DMS53 (cell line): ENCODE measurements around the gene LPCAT3.
A peak's percentile ranks its signal among the peaks of the same experiment; 100 is the strongest.

Source experiments
- DNase-seq: peaks from one replicate; lab custom pipeline; 2025; lab: John Stamatoyannopoulos, UW

The LPCAT3 gene

GRCh38 chr12:6963016-6963731 is 55.1 kb downstream of the LPCAT3 start:
- DNase-seq: peak; percentile 100

- DNase-seq: peak; percentile 98
Measured at GRCh38 chr12:6962285-6963015, 55.8 kb downstream of the LPCAT3 start.

DNA sequence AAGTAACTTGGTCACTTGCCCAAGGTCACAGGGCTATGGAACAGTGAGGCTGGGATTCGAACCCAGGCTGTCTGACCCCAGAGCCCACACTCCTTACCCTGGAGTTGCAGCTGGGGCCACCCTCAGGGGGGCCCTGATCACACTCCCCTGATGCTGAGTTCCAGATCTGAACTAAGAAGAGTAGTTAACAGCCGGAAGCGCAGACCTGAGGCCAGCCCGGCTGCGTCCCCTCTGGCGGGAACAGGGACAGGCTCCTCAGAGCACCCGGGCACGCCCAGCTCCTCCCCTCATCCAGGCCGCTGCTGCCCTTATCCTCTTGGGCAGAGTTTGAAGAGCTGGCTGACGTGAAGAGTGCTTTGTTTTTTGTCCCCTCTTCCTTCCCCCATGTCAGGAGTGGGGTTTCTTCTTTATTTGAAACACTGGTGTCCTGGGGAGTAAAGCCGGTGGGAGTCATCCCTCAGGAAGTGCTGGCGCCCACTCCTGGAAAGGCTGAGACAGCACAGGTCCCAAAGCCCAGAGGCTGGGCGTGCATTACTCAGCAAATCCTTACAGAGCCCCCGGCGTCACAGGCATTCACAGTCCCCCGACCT is 56.5 kb downstream of the LPCAT3 start:
- DNase-seq: peak; percentile 99

- DNase-seq: peak; percentile 94
Measured at GRCh38 chr12:6961278-6961694, 57.0 kb downstream of the LPCAT3 start.

DNA sequence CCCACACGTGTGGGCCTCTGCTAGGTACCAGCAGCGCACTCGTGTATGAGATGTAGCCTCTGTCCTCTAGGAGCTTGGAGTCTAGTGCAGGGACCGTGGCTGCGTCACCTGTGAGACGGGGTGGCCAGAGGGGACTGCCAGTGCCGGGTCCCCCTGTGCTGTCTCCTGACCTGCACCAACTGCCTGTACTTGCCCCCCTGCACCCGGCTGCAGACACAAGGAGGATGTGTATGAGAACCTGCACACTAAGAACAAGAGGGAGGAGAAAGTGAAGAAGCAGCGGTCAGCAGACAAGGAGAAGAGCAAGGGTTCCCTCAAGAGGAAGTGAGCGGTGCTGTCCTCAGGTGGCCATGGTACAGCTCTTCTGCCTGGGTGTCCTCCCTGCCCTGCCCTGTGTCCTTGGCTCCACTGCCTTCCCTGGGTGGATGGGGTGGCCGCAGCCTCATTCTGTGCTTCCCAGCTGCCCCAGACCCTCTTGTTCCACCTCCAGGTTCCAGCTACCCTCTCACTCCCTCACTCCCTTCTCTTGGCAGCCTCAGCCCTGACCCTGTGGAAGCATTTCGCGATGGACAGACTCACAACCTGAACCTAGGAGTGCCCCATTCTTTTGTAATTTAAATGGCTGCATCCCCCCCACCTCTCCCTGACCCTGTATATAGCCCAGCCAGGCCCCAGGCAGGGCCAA is 57.5 kb downstream of the LPCAT3 start:
- peak; percentile 77 for DNase-seq

- no peak for DNase-seq
Measured at GRCh38 chr12:6959805-6960592, 58.3 kb downstream of the LPCAT3 start.

DNA sequence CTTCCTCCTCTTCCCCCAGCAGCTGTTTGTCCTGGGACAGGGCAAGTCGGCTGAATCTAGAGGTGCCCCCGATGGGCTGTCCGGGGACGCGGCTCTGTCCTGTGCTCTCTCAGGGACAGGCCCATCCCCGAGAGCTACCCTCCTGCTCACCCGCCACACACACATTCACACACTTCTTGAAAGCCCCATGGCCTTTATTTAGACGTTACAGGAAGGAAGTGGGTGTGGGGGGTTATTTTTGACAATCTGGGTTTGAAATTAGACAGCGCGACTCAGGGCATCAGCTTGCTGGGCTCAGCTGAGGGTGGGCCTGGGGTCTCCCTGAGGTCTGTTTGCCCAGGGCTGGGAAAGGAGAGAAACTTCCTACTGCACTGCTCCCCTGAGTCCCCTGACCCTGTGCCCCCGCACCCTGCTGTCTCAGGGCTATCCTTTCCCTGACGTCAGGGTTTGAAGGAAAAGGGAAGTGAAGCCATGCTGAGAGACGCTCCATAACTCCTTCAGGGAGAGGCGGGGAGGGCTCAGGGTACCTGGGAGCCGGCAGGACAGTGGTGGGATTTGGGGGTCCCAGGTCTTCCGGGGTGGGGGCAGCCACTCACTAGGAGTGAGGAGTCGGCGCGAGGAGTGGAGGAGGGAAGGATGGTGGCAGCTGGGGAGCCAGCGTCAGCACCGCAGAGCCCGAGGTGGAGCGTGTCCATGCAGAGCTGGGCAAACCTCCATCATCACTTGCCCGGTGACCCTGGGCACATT is 59.0 kb downstream of the LPCAT3 start:
- no peak for DNase-seq

DNA sequence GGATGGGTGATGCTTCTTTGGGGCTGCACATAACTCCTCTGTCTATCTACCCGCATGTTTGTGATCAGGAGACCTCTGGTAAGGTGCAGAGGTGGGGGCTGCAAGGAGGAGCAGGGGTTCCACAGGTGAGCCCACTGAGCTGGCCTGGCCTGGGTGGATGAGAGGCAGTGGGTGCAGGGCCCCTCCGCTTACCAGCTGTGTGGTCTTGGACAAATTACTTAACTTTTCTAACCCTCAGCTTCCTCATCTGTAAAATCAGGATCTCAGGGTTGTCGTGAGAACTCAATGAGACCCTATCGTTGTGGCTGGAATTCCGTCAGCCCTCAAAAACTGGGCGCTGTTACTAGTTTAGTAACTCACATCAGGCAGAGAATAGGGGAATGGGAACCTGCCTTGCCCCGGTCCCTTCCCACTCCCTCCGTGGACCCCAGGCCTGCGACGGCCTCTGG is 59.6 kb downstream of the LPCAT3 start:
- DNase-seq: no peak

GRCh38 chr12:6957741-6958608 is 60.3 kb downstream of the LPCAT3 start:
- no peak for DNase-seq

- DNase-seq: no peak
Measured at GRCh38 chr12:6957151-6957701, 61.0 kb downstream of the LPCAT3 start.

GRCh38 chr12:6956021-6956727 is 62.1 kb downstream of the LPCAT3 start:
- no peak for DNase-seq

DNA sequence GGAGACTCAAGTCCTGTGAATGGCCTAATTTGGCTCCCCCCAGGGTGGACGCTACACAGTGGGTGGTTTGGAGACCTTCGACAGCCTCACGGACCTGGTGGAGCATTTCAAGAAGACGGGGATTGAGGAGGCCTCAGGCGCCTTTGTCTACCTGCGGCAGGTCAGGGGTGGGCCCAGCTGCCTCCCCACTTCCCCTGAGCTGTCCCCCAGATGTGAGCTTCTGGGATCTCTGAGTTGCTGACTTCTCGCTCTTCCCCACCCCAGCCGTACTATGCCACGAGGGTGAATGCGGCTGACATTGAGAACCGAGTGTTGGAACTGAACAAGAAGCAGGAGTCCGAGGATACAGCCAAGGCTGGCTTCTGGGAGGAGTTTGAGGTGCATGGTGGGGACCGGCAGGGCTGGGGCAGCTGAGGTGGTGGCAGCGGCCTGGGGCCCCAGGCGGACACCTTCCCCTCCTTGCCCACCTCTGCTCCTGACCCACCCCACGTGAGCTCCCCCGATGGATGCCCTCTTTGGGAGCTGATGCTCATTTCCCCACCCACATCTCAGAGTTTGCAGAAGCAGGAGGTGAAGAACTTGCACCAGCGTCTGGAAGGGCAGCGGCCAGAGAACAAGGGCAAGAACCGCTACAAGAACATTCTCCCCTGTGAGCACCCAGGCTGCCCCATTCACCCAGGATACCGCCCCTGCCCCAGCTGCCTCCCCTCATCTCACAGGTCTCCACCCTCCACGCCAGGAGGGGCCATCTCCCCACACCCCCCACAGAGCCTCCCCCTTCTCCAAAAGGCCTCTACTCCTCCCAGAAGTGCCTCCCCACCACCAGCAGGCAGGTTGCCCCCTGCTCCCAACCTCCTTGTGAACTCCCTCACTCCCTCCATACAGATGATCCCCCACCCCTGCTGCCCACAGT is 62.9 kb downstream of the LPCAT3 start:
- no peak for DNase-seq

GRCh38 chr12:6954316-6955107 is 63.8 kb downstream of the LPCAT3 start:
- no peak for DNase-seq

DNA sequence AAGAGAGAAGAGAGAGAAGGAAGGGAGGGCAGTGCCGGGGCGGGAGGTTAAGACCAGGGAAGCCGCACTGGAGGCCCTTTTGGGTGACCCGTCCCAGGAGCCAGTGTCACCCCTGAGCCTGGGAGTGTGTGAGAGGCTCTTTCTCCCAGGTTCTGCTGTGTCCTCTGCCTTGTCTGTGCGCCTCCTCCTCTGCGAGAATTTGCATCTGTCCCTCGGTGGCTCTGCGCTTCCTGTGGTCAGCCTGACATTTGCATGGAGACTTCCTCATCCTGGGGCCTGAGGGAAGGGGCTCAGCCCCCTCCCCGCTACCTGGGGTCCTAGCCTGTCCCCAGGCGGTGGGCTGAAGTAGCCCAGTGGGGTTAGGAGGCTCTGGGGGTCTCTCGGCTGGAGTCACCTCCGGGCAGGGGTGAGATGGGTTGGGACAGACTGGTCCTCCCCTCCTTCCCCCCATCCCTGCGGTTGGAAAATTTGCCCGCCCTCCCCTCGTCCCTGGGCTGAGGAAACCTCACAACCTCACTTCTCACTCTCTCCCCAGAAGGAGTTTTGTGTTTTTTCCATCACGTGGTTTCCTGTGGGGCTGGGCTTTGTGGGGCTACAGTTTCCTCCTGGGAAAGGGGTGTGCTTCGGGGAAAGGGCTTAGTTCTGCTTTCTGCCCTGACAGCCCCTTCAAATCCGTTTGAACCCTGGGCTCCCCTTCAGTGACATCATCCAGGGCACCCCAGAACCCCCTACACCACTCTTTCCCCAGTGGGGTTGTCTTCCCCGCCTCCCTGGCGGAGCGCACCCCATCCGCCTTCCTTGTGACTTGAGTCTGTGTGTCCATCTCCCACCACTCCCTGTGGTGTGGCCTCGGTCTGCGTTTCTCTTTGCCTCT is 64.6 kb downstream of the LPCAT3 start:
- no peak for DNase-seq

- no peak for DNase-seq
Measured at GRCh38 chr12:6952863-6953441, 65.3 kb downstream of the LPCAT3 start.
